HG03159 (cell line): Measurements from ENCODE around the gene CNTNAP5.

Experiments
- ATAC-seq: cut with Tn5 transposase; IDR thresholded peaks from one replicate; pipeline ENCODE4 v1.9.1; 2021; ENCODE audit warnings: mild to moderate bottlenecking, moderate library complexity; ENCODE audit not compliant: unreplicated experiment

Gene CNTNAP5

DNA sequence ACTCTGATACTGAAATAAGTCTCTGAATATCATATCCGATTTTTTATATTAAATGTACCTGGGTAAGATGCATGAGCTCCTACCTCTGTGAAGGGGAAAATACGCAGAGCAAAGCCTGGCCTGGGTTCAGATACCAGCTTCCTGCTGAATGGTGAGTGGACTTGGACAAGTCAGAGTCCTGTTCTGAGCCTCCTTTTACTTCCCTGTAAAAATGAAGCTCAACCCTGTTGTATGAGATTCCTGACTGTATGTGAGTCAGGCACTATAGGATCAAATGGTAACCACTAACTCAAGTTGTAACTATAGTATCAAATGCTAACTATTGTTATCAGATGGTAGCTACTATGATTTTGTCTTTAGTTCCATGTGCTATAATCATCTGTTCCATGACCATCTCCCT lies 561.7 kb downstream of the CNTNAP5 start:
- no peak for ATAC-seq

DNA sequence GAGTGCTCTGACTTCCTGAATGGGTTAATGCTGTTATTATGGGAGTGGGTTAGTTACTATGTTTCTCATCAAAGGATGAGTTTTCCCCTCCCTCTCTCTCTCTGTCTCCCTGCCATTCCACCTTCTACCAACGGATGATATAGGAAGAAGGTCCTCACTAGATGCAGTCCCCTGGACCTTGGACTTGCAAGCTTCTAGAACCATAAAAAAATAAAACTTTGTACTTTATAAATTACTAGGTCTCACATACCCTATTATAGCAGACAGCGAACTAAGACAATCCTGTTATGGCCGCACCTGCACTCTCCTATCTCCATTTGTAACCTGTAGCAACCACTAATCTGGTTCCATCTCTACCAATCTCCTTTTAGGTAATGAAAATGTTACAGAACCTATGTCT lies 564.9 kb downstream of the CNTNAP5 start:
- ATAC-seq = no peak

DNA sequence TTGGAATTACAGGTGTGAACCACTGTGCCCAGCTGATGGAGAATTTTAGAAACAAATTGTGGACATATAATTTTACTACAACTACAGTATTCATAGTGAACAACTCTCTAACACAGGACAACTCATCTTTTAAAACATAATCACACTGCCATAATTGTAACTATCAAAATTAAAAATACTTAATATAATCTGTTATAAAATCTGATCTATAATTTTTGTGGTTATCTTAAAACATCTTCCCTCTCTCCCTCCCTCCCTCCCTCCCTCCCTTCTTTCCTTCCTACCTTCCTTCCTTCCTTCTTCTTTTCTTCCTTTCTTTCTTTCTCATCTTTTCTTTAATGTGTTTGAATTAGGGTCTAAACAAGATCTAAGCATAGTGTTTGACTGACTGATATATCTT lies 577.7 kb downstream of the CNTNAP5 start:
- ATAC-seq = no peak

DNA sequence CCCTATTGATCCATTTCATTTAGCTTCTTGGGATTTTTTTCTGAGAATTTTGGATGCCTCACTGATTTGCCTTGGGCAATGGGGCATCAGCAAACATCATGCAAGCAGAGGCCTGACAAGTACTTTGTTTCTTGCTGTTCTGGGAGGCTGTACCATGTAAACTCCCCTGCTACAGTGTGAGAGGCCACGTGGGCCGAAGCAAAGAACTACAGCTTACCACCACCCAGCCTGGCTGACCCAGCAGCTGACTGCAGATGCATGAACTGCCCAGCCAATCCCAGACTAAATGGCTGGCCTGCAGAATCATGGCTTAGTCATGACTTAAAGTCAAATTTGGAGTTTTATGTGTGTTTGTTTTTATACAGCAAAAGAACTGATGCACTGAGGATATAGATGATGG lies 579.9 kb downstream of the CNTNAP5 start:
- ATAC-seq = no peak

DNA sequence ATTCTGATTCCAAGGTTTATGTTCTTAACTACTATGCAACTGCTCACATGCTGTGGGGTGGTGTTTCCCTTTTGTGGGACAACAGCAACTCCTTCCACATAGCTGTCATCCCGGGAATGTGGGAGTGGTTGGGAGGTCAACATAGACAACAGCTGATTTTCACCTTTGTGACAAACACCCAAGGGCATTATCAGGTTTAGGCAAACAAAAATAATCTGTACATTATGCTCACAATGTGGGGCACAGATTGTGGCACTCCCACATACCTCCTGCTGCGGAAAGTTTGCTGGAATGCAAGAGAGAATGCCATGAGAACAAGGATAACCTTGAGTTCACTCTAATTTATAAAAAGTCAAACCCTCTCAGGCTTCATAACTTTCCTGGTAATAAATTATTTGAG lies 582.6 kb downstream of the CNTNAP5 start:
- no peak for ATAC-seq

DNA sequence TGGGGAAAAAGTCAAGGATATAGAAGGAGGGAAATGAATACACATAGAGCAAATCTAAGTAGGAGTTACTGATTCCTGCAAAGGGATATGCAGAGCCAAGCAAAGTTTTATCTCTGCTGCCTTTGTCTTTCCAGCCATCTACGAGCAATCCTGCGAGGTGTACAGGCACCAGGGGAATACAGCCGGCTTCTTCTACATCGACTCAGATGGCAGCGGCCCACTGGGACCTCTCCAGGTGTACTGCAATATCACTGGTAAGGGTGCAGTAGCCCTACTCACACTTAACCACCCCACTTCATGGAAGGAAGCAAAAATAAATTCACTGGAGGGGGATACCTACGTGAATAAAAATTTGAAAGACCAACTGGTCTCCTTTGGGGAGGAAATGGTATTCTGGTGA lies 584.6 kb downstream of the CNTNAP5 start:
- no peak for ATAC-seq

DNA sequence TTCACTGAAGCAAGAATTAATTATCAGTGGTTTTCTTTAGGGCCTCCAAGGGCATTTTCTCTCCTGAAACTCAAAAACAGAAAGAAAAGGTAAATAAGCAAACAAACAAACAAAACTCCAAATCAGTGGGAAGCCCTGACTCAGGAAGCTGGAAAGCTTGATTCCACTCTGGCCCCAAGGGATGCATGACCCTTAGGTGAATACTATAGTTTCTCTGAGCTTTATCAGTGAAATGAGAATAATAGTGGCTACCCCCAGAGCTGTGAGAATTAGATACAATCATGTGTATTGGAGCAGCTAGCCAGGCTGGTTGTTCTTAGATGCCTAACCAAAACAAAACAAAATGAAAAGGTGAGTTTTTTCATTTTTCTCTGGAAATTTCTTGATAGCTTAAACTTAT lies 585.1 kb downstream of the CNTNAP5 start:
- ATAC-seq = no peak

DNA sequence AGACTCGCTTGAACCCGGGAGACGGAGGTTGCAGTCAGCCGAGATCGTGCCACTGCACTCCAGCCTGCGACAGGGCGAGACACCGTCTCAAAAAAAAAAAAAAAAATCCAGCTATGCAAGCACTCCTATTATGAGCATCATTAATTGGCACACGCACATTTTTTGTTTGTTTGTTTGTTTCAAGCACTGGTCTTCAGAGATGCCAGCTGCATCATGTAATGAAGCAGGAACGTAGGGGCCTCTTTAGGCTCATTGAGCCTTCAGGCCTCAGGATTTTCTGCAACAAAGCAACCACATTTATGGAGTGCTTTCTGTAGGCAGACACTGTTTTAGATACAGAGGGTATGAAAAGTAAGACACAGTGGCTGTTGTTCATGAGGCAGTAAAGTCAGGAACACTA lies 585.8 kb downstream of the CNTNAP5 start:
- no peak for ATAC-seq

DNA sequence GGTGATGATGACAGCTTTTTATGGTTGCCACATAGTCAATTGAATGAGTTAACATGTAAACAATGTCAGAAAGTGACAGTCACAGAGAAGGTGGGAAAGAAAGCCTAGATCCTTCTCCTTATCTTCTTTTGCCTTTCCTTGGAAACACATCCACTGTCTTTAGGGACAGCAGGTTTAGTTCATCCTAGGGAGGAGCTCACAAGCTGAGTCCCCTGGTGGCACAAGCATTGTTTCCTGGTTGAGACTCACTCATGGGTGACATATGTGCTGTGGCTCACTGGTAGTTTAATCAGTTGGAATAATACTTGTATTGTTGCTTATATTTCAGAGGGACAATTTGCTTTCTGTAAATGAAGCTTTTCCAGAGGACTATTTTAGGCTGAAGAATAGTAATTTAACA lies 598.5 kb downstream of the CNTNAP5 start:
- no peak for ATAC-seq

DNA sequence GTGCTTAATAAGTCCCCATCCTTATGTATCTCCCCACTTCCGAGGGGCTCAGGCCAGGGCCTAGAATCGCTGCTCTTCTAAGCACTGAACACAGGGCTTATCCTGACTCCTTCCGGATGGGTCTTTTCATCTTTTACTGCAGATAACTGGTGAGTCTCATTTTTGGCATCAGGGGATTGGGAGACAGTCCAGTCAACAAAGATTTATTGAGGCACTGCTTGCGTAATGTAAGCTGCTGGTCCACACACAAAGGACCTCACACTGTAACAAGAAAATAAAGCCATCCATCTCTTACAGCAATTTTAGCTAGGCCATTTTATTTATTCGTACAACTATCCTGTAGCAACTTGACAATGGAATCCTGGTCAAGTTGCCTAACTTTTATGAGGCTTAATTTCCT lies 600.5 kb downstream of the CNTNAP5 start:
- no peak for ATAC-seq

DNA sequence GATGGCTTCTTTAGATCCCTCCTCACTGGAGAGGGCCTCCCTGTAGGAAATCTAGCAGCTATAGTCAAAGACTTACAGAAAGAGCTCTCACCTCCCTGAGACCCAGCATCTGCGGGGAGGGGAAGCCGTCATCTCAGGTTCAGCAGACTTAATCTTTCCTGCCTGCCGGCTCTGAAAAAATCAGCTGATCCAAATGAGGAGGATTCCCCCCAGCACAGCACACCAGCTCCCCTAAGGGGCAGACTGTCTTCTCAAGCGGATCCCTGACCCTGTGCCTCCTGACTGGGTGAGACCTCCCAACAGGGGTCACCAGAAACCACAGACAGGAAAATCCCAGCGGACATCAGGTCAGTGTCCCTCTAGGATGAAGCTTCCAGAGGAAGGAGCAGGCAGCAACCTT lies 601.9 kb downstream of the CNTNAP5 start:
- ATAC-seq = no peak

DNA sequence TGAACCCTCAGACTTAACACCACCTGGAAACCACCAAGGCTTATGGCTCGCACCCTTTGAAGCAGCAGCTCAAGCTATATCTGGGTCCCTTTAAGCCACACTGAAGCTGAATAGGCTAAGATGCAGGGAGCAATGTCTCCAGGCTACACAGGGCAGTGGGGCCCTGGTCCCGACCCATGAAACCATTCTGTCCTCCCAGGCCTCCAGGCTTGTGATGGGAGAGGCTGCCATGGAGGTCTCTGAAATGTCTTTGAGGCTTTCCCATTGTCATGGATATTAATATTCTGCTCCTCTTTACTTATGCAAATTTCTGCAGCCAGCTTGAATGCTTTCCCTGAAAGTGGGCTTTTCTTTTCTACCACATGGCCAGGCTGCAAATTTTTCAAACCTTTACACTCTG lies 608.7 kb downstream of the CNTNAP5 start:
- ATAC-seq = no peak

DNA sequence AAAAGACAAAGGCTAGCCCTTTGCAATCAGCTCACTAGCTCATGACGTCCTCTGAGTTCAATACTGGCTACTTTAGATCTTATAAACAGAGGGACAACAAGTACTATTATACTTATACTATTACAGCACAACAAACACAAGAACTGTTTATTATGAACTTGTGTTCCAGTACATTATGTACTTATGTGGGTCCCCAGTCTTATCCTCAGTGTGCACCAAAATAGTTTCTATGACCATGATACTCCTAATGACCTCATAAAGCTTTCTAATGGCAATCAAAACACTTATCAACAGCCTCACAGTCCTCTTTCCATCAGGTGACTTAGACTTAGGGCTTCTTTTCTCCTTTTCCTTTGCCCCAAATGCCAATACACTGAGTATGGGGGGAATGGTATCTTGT lies 614.4 kb downstream of the CNTNAP5 start:
- ATAC-seq = no peak

DNA sequence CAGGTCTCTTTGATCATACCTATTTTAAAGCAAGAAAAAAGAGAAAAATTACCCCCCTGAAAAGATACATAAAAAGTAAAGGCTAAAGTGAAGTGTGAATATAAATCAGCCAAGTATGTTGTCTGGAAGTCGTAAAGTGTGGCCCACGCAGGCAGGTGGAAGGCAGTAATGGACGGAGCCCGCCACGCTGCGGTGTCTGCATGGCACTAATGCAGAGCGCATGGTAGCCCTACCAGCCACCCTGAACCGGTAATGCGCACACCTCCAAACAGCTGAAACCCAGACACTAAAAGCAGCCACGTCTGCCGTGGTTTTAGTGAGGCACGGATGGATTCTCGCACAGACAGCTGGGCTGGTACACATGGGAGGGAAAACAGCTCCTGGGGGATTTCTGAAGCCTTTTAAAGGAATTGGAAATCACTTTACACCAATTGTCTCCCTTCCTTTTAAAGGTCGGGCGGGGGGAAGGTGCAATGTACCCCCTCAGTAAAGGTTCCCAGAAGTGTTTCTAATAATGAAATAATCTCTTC lies 615.2 kb downstream of the CNTNAP5 start:
- no peak for ATAC-seq

DNA sequence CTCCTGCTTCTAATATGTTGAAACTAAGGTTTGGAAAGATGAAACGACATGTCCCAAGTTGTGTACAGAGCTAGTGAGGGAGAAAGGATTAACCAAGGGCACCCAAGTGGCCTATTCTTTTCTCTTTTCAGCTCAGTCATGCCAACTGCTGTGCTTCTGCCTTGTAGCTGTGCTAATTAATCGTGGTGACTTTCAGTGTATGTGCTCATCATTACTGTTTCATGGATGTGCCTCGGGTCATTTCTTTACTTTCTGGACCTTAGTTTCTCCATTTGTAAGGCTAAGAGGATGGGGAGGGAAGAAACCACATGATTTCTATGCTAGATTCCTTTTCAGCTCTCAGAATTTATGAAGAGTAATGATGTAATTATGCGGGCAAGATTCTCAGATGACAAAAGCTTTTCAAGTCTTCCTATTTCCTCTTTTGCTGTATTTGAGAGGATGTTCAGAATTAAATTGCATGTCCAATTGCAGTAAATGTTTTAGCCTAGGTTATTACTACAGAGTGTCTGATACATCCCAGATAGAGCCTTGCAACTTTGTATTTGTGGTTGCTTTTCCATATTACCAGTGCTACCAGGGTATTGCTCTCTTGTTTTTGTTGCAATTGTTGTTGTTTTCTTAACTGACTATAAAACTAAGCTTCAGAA lies 621.2 kb downstream of the CNTNAP5 start:
- no peak for ATAC-seq

DNA sequence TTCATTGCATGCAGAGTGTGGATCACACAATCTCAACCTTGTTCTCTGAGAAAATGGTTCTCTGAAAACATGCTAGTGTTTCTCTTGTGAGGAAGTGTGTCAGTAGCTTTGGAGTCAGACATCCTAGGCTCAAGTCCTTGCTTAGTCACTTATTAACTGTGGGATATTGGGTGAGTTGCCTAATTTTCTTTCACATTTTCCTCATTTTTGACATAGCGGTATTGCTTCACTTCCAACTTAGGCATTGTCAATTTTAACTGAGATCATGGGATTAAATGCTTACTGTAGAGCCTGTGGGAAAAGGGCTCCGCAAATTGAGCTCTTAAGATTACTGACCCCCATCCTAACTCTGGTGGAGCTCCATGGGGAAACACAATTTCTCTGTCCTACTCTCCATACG lies 622.2 kb downstream of the CNTNAP5 start:
- ATAC-seq = no peak

DNA sequence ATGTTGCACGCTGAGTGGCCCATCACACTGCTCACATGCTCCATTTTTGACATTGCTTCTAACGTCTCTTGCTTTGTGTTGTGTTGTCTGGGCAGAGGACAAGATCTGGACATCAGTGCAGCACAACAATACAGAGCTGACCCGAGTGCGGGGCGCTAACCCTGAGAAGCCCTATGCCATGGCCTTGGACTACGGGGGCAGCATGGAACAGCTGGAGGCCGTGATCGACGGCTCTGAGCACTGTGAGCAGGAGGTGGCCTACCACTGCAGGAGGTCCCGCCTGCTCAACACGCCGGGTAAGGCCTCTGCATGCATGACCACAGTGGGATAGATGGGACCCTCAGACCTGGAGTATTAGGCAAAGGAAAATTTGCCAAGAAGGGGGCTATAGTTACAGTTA lies 622.6 kb downstream of the CNTNAP5 start:
- ATAC-seq = no peak

DNA sequence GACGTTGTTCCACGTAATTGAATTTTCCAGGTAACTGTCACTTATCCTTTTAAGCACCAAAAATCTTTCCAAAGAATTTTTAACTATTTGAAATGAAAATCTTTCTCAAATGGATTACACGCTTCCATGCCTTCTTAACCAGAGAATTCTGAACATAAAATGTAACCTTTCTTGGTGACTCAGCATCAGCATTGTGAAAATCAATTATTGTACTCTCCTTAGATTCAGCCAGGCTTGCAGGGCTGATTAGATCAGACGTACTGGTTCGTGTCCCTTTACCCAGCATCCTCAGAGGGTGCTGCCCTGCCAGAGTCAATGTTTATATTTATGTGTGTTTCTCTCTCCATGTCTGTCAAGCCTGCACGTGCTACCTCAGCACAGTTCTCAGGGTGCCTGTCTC lies 623.9 kb downstream of the CNTNAP5 start:
- ATAC-seq = no peak

DNA sequence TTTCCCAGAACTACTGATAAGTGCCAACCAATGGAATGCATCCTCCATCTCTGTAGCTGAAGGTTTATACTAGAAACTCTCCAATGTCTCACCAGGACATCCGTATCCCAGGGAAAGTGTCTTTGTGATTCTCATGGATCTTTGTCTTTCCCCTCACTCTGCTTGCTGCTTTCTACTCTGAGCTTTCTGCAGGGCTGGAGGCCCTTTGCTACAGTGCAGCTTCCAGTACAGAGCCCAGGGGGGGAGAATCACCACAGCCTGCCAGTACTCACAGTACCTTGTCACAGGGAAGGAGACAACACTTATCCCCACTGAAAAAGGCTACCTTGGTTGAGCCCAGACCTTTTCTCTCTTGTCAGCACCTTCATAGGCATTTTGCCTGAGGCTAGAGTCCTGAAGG lies 627.0 kb downstream of the CNTNAP5 start:
- no peak for ATAC-seq

DNA sequence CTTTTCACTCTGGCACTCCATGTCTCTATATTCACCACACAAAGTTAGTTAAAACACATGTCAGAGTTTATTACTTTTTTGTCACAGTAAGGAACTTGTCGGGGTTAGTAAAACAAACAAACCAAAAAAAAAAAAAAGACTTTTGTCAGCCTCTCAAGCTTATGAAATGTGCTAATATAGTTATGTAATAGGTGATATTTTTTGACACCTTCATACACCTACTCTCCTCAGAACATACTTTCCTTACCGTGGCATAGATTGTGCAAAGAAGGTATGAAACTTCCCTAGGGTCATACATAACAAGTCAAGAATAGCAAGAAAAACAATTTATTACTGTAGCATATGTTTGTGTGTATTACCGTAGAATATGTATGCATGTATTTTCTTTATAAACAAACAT lies 633.3 kb downstream of the CNTNAP5 start:
- no peak for ATAC-seq

DNA sequence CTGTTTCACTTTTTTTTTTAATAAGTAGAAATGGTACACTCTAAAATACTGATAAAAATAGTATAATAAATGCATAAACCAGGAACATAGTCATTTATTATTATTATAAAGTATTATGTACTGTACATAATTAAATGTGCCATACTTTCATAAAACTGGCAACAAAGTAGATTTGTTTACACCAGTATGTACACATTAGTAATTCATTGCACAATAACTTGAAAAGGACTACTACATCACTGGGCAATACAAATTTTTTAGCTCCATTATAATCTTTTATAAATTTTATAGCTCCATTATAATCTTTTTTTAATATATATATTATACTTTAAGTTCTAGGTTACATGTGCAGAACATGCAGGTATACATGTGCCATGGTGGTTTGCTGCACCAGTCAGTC lies 636.5 kb downstream of the CNTNAP5 start:
- ATAC-seq = no peak

DNA sequence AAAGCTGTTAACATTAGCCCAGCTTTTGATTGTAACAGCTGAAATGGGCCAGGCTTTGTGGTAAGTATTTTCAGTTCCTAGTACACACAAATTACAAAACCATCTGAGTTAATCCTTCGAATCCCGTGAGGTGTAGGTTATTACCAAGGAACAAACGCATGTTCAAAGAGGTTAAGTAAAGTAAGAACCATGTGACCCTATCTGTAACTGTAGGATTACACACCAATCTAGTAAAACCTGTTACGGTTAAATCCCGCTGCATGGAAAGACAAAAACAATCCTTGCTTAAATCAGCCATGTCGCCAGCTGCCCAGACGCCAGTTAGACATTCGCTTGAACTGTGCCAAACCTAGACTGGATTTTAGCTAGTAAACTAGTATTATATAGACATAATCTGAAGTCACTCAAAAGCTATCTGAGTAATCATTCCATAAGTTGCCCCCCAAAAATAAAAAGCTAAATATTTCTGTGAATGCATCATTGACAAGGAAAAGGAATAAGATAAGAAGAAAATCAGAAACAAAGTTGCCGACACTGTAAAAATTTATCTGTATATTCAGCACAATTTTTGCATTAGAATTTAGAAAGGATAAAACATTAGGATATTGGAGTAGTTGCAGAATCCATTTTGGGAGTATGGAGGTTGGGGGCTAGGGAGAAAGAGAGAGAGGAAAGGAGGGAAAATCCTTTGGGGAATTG lies 638.0 kb downstream of the CNTNAP5 start:
- no peak for ATAC-seq

DNA sequence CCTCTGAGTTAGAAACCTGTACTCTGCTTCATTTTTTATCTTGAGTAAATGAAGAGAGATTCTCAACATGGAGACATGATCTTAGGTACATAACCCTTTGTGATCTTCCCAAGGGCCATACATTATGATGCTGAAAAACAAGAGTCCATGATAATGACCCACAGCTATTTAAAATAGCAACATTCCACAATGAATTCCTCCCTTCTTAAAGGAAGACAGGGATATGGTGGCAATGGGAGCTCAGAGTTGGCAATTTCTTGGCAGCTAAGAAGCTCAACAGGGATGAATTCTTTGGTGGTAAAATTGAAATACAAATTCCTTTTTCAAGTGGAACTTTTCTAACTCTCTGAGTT lies 638.5 kb downstream of the CNTNAP5 start:
- ATAC-seq = no peak
